Measurements from ENCODE around the gene SPDYE17. TPM values are rescaled to one million over a fixed set of nuclear protein-coding genes. Genes with fewer than 3 reads are reported as not detected.
"Not testable (repeated sequence)": the region's sequence is repeated elsewhere in the genome, so short reads cannot be mapped to it uniquely, and the experiment has no call there.

Gene SPDYE17
- total and polyA plus RNA-seq, 2 of the 8 experiments (the other 6 are each of a cell fraction or from before 2014, with no cell fraction given), result not detected

DNA sequence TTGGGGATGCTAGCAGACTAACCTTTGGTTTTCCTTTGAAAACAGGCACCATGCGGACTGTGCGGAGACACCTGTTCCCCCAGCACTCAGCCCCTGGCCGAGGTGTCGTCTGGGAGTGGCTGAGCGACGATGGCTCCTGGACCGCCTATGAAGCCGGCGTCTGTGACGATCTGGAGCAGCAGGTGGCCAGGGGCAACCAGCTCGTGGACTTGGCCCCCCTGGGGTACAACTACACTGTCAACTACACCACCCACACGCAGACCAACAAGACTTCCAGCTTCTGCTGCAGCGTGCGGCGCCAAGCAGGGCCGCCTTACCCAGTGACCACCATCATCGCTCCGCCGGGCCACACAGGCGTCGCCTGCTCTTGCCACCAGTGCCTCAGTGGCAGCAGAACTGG lies 51.6 kb downstream of the SPDYE17 start:
- H2BK12ac ChIP-seq (ENCODE audit: low read depth, low read length); H3K9me3 ChIP-seq (ENCODE audit: insufficient read depth in 2 of 2, low read depth in 1 of 2, low read length in 1 of 2); H3K36me3 ChIP-seq (ENCODE audit: control insufficient read depth in 2 of 4, insufficient read depth in 4 of 4, low read length in 3 of 4); H2BK15ac ChIP-seq (ENCODE audit: low read length); FAIRE-seq; H3K9ac ChIP-seq (replicated peaks in 1 of 4; ENCODE audit: extremely low read depth in 1 of 4, low read depth in 3 of 4, low read length in 3 of 4); H2BK5ac ChIP-seq (ENCODE audit: low read depth, low read length); H2AFZ ChIP-seq (ENCODE audit: low read length); CTCF ChIA-PET (ENCODE audit: partially characterized antibody); H3K27me3 ChIP-seq (replicated peaks in 1 of 4; ENCODE audit: control insufficient read depth in 3 of 4, extremely low read depth in 1 of 4, insufficient read depth in 3 of 4, low read length in 3 of 4); H3K4ac ChIP-seq (replicated peaks; ENCODE audit: insufficient read length, low read depth, low read length); H3K4me3 ChIP-seq (ENCODE audit: extremely low read depth in 1 of 4, insufficient read depth in 2 of 4, low read depth in 3 of 4, low read length in 4 of 4); H3K56ac ChIP-seq (replicated peaks; ENCODE audit: insufficient read length, low read depth, low read length); H3K79me1 ChIP-seq (ENCODE audit: low read depth, low read length); H2AK5ac ChIP-seq (ENCODE audit: low read depth, low read length); H3K23me2 ChIP-seq (ENCODE audit: low read depth, low read length); H3K79me2 ChIP-seq (ENCODE audit: control insufficient read depth in 1 of 2, insufficient read depth in 2 of 2, low read length in 2 of 2); H2BK20ac ChIP-seq (ENCODE audit: low read length); H3K14ac ChIP-seq (ENCODE audit: insufficient read length); DNase-seq (ENCODE audit: low read depth in 1 of 2, low spot score in 2 of 2); H3K4me2 ChIP-seq (ENCODE audit: insufficient read depth in 1 of 2, low read depth in 2 of 2, low read length in 2 of 2); H4K20me1 ChIP-seq (replicated peaks in 1 of 2; ENCODE audit: control insufficient read depth in 1 of 2, insufficient read depth in 2 of 2, low read length in 2 of 2); POLR2A ChIA-PET (ENCODE audit: partially characterized antibody); H3K27ac ChIP-seq (ENCODE audit: low read depth, low read length); H3K4me1 ChIP-seq (replicated peaks in 1 of 4; ENCODE audit: control insufficient read depth in 3 of 4, insufficient read depth in 4 of 4, low read length in 3 of 4); H3K18ac ChIP-seq (ENCODE audit: extremely low read depth, low read length); H2BK120ac ChIP-seq (replicated peaks; ENCODE audit: low read depth, low read length); H3K23ac ChIP-seq (ENCODE audit: insufficient read length); H4K8ac ChIP-seq (ENCODE audit: extremely low read depth, insufficient read depth, low read length); H4K5ac ChIP-seq (ENCODE audit: insufficient read length, low read depth, low read length); H4K91ac ChIP-seq (replicated peaks; ENCODE audit: insufficient read length, low read length): not testable (repeated sequence)
- 96% methylated on average over 18 of the region's 21 CpGs; no CpG with 5 or more reads in 1 of the 2 experiments for whole genome bisulfite sequencing, 2 experiments (ENCODE audit: extremely low coverage in 1 of 2, insufficient coverage in 1 of 2, insufficient read length in 1 of 2, insufficient replicate concordance in 2 of 2, low coverage in 1 of 2, low lambda C conversion rate in 2 of 2, missing lambda C conversion rate in 1 of 2)

DNA sequence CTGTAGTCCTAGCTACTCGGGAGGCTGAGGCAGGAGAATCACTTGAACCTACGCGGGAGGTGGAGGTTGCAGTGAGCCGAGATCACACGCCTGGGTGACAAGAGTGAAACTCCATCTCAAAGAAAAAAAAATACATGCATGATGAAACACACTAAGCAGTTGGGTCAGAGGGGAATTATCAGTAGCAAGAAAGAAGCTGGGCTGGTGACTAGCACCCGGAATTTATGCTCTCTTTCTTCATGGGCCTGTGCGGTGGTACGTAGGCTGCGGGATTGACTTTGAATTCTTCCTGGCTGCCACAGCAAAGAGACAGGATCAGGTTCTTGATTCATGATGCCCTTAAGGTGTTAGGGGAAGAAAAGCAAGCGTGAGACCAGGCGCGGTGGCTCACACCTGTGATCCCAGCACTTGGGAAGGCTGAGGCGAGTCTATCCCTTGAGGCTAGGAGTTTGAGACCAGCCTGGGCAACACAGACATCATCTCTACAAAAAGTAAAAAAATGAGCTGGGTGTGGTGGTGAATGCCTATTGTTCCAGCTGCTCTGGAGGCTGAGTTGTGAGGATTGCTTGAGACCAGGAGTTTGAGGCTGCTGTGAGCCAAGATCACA lies 54.3 kb downstream of the SPDYE17 start:
- H4K8ac ChIP-seq (ENCODE audit: extremely low read depth, insufficient read depth, low read length); H2AFZ ChIP-seq (ENCODE audit: low read length); H3K4me3 ChIP-seq (ENCODE audit: extremely low read depth in 1 of 4, insufficient read depth in 2 of 4, low read depth in 3 of 4, low read length in 4 of 4); H3K27me3 ChIP-seq (replicated peaks in 1 of 4; ENCODE audit: control insufficient read depth in 3 of 4, extremely low read depth in 1 of 4, insufficient read depth in 3 of 4, low read length in 3 of 4); H3K79me1 ChIP-seq (ENCODE audit: low read depth, low read length); CTCF ChIA-PET (ENCODE audit: partially characterized antibody); H3K79me2 ChIP-seq (ENCODE audit: control insufficient read depth in 1 of 2, insufficient read depth in 2 of 2, low read length in 2 of 2); H3K9me3 ChIP-seq (ENCODE audit: insufficient read depth in 2 of 2, low read depth in 1 of 2, low read length in 1 of 2); H3K4ac ChIP-seq (replicated peaks; ENCODE audit: insufficient read length, low read depth, low read length); H3K56ac ChIP-seq (replicated peaks; ENCODE audit: insufficient read length, low read depth, low read length); H2BK120ac ChIP-seq (replicated peaks; ENCODE audit: low read depth, low read length); H3K23ac ChIP-seq (ENCODE audit: insufficient read length); H2BK20ac ChIP-seq (ENCODE audit: low read length); H2BK15ac ChIP-seq (ENCODE audit: low read length); H3K23me2 ChIP-seq (ENCODE audit: low read depth, low read length); H3K18ac ChIP-seq (ENCODE audit: extremely low read depth, low read length); H3K9ac ChIP-seq (replicated peaks in 1 of 4; ENCODE audit: extremely low read depth in 1 of 4, low read depth in 3 of 4, low read length in 3 of 4); H3K4me1 ChIP-seq (replicated peaks in 1 of 4; ENCODE audit: control insufficient read depth in 3 of 4, insufficient read depth in 4 of 4, low read length in 3 of 4); H4K91ac ChIP-seq (replicated peaks; ENCODE audit: insufficient read length, low read length); H4K5ac ChIP-seq (ENCODE audit: insufficient read length, low read depth, low read length); FAIRE-seq; DNase-seq (ENCODE audit: low read depth in 1 of 2, low spot score in 2 of 2); H2BK12ac ChIP-seq (ENCODE audit: low read depth, low read length); H2AK5ac ChIP-seq (ENCODE audit: low read depth, low read length); H3K4me2 ChIP-seq (ENCODE audit: insufficient read depth in 1 of 2, low read depth in 2 of 2, low read length in 2 of 2); H3K36me3 ChIP-seq (ENCODE audit: control insufficient read depth in 2 of 4, insufficient read depth in 4 of 4, low read length in 3 of 4); POLR2A ChIA-PET (ENCODE audit: partially characterized antibody); H4K20me1 ChIP-seq (replicated peaks in 1 of 2; ENCODE audit: control insufficient read depth in 1 of 2, insufficient read depth in 2 of 2, low read length in 2 of 2); H2BK5ac ChIP-seq (ENCODE audit: low read depth, low read length); H3K14ac ChIP-seq (ENCODE audit: insufficient read length); H3K27ac ChIP-seq (ENCODE audit: low read depth, low read length): not testable (repeated sequence)
- 86% methylated on average over 8 of the region's 13 CpGs; no CpG with 5 or more reads in 1 of the 2 experiments for WGBS, 2 experiments (ENCODE audit: extremely low coverage in 1 of 2, insufficient coverage in 1 of 2, insufficient read length in 1 of 2, insufficient replicate concordance in 2 of 2, low coverage in 1 of 2, low lambda C conversion rate in 2 of 2, missing lambda C conversion rate in 1 of 2)

Data from H1 (cell line).